ENCODE measurements around the gene TIMM50.

The TIMM50 gene

GRCh38 chr19:39469036-39469435, 11.6 kb upstream of the TIMM50 start:
- no peak for DNase-seq (ENCODE audit: low spot score)
- POLR2A ChIA-PET (ENCODE audit: low non-redundant PET): no interaction called here
- TF ChIP-seq CTCF (conservative IDR thresholded peaks at IDR 0.05; ENCODE audit: low read depth): no peak
- CTCF ChIA-PET: interaction anchor here (0.5 kb wide), 1 partner anchor 1560 kb away, joined by 6 read pairs; no protein-coding TSS in a partner anchor
- H3K27ac ChIP-seq: no peak overlapping the region; the same call in 1 of the 2 replicates

GRCh38 chr19:39469567-39469966, 11.1 kb upstream of the TIMM50 start:
- no peak for TF ChIP-seq CTCF (conservative IDR thresholded peaks at IDR 0.05; ENCODE audit: low read depth)
- ChIA-PET POLR2A (ENCODE audit: low non-redundant PET) (no interaction called here), CTCF (interaction anchor here (0.5 kb wide), 1 partner anchor 1561 kb away, joined by 6 read pairs; no protein-coding TSS in a partner anchor)
- no peak for DNase-seq (ENCODE audit: low spot score)
- H3K27ac ChIP-seq: no peak overlapping the region; the same call in 1 of the 2 replicates

GRCh38 chr19:39470724-39471339, 9.8 kb upstream of the TIMM50 start:
- no peak overlapping the region for H3K27ac ChIP-seq
- ChIA-PET CTCF (no interaction called here), POLR2A (ENCODE audit: low non-redundant PET) (no interaction called here)
- no peak for TF ChIP-seq CTCF (conservative IDR thresholded peaks at IDR 0.05; ENCODE audit: low read depth)
- DNase-seq (ENCODE audit: low spot score): no peak

GRCh38 chr19:39471756-39472536, 8.7 kb upstream of the TIMM50 start:
- POLR2A ChIA-PET (ENCODE audit: low non-redundant PET): no interaction called here
- DNase-seq (ENCODE audit: low spot score): no peak
- no peak for TF ChIP-seq CTCF (conservative IDR thresholded peaks at IDR 0.05; ENCODE audit: low read depth)
- CTCF ChIA-PET: no interaction called here
- no peak overlapping the region for H3K27ac ChIP-seq

GRCh38 chr19:39472746-39473442, 7.7 kb upstream of the TIMM50 start:
- no peak for TF ChIP-seq CTCF (conservative IDR thresholded peaks at IDR 0.05; ENCODE audit: low read depth)
- ChIA-PET CTCF (interaction anchor here (0.6 to 1.5 kb wide), 2 partner anchors 22 to 25 kb away, joined by 3 to 4 read pairs; no protein-coding TSS in a partner anchor), POLR2A (ENCODE audit: low non-redundant PET) (no interaction called here)
- DNase-seq (ENCODE audit: low spot score): no peak
- no peak overlapping the region for H3K27ac ChIP-seq

GRCh38 chr19:39473443-39473960, 7.1 kb upstream of the TIMM50 start:
- POLR2A ChIA-PET (ENCODE audit: low non-redundant PET): no interaction called here
- H3K27ac ChIP-seq: no peak overlapping the region
- CTCF ChIA-PET: interaction anchor here (0.6 to 1.7 kb wide), 8 partner anchors 13 to 38 kb away, joined by 3 to 8 read pairs (median 4); no protein-coding TSS in a partner anchor
- no peak for DNase-seq (ENCODE audit: low spot score)
- TF ChIP-seq CTCF (conservative IDR thresholded peaks at IDR 0.05; ENCODE audit: low read depth): no peak

Data from RWPE1 (cell line).